Measurements from ENCODE around the gene OSBPL3. TPM values are rescaled to one million over a fixed set of nuclear protein-coding genes. Genes with fewer than 3 reads are reported as not detected.
A peak's percentile ranks its signal among the peaks of the same experiment; 100 is the strongest.

The OSBPL3 gene
- total RNA-seq, 4 donors from 2014 or later: 8.9 to 22.6 (median 13.7) TPM

DNA sequence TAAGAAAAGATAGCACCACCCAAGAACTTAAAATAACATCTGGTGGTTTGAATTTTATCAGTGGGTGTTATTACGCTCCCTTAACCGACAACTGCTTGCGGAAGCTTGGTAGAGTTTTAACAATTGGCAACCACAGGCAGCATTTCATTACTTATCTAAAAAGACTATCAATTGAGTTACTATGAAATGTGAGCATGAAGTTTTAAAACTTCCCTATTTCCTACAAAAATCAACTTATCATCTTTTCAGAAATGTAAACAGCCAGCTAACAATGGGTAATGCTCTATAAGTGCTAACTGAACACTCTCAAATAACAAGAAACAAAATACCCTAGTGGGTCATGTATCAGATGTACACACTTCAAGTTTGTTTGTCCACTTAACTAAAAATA lies 68.8 kb downstream of the OSBPL3 start:
- no peak overlapping the region for H3K4me3 ChIP-seq
- intact Hi-C loops (cut with DNase I): no loop called here
- H3K36me3 ChIP-seq: no peaks in the 10 kb centered on the region
- no peak overlapping the region for H3K27ac ChIP-seq
- H3K4me1 ChIP-seq: peaks cover 0 to 13% (median 13%) of the 10 kb centered on the region in 3 donors
- no peaks in the 10 kb centered on the region for H3K27me3 ChIP-seq
- 73 to 87% methylated on average over 3 of the region's 3 CpGs for WGBS, 2 donors
- no peak for TF ChIP-seq POLR2A (IDR thresholded peaks at IDR 0.05)
- TF ChIP-seq, protein P1, sequence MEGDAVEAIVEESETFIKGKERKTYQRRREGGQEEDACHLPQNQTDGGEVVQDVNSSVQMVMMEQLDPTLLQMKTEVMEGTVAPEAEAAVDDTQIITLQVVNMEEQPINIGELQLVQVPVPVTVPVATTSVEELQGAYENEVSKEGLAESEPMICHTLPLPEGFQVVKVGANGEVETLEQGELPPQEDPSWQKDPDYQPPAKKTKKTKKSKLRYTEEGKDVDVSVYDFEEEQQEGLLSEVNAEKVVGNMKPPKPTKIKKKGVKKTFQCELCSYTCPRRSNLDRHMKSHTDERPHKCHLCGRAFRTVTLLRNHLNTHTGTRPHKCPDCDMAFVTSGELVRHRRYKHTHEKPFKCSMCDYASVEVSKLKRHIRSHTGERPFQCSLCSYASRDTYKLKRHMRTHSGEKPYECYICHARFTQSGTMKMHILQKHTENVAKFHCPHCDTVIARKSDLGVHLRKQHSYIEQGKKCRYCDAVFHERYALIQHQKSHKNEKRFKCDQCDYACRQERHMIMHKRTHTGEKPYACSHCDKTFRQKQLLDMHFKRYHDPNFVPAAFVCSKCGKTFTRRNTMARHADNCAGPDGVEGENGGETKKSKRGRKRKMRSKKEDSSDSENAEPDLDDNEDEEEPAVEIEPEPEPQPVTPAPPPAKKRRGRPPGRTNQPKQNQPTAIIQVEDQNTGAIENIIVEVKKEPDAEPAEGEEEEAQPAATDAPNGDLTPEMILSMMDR (IDR thresholded peaks at IDR 0.05): no peak
- DNase-seq: no peak
- no peaks in the 10 kb centered on the region for H3K9me3 ChIP-seq

DNA sequence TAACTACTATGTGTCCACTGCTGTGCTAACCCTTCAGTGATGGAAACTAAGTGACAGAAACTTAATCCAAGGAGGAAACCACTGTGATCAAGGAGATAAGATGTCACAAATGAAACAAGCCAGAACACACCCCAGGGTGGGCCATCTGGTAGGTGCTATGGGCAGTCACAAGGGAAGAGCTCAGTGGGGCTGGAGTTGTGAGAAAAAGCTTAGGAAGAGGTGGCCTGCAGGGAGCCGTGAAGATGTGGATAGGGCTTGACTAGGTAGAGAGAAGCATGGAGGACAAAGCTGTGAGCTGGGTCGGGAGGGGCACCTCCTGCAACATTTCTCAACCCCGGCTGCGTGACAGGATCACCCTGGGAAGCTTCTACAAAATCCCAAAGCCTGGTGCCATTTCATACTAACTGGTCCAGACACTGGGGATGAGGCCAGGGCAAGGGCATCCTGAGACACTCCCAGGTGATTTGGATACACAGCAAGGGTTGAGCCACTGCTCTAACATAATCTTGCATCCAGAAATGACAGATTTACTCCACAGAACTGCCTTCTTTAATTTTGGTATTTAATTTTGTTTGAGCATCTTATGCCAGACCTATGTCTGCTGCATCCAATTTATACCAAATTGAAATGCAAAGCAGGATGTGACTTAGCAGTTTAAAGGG lies 69.3 kb downstream of the OSBPL3 start:
- no peak overlapping the region for H3K27ac ChIP-seq
- intact Hi-C loops (cut with DNase I): no loop called here
- H3K27me3 ChIP-seq: no peaks in the 10 kb centered on the region
- peaks cover 0 to 13% (median 13%) of the 10 kb centered on the region in 3 donors for H3K4me1 ChIP-seq
- H3K9me3 ChIP-seq: no peaks in the 10 kb centered on the region
- no peak for DNase-seq
- 76 to 86% methylated on average over 4 of the region's 4 CpGs for WGBS, 2 donors
- H3K36me3 ChIP-seq: no peaks in the 10 kb centered on the region
- no peak for TF ChIP-seq POLR2A (IDR thresholded peaks at IDR 0.05)
- TF ChIP-seq, protein P1 (IDR thresholded peaks at IDR 0.05): no peak
- H3K4me3 ChIP-seq: no peak overlapping the region

DNA sequence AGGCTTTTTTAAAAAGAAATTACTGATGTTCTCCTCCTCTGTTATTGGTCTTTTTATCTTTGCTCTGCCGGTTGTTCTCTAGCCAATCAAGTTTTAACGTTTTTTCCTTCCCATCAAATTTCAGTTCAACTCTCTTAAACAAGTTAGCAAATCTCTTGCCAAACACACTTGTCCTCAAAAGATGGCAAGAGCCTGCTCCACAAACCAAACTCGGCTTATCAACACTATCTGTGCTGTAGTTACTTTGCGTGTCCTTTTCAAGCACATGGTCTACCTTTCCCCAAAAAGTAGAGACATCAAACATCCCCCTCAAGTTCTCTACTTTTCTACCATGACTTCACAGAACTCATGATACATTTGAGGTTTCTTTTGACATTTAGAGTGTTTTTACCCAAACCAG lies 71.3 kb downstream of the OSBPL3 start:
- no peak overlapping the region for H3K27ac ChIP-seq
- H3K4me1 ChIP-seq: peaks cover 0 to 24% (median 20%) of the 10 kb centered on the region in 3 donors
- H3K4me3 ChIP-seq: no peak overlapping the region
- no peaks in the 10 kb centered on the region for H3K9me3 ChIP-seq
- no peaks in the 10 kb centered on the region for H3K36me3 ChIP-seq
- intact Hi-C loops (cut with DNase I): no loop called here
- no peak for DNase-seq
- no peak for TF ChIP-seq POLR2A (IDR thresholded peaks at IDR 0.05)
- TF ChIP-seq, protein P1 (IDR thresholded peaks at IDR 0.05): no peak
- WGBS, 2 donors: 75 to 84% methylated on average over 4 of the region's 4 CpGs
- H3K27me3 ChIP-seq: no peaks in the 10 kb centered on the region

DNA sequence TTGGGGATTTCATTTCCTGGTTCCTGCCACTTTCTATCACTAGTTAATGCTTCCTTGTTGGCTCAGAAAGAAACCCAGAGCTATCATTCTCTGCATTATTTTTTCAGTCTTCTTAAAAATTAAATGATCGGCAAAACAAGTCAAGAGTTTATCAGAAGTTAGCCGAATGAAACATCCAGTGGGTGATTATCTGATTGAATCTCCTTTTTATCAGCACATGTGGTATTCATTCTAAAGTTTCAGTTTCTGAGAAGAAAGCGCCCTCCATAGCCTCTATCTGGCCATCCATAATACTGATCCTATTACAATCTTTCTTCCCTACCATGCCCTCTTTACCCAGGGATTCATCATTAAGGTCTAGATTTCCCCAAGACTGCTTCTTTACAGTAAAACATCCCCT lies 71.8 kb downstream of the OSBPL3 start:
- peaks cover 0 to 24% (median 20%) of the 10 kb centered on the region in 3 donors for H3K4me1 ChIP-seq
- TF ChIP-seq POLR2A (IDR thresholded peaks at IDR 0.05): no peak
- TF ChIP-seq, protein P1 (IDR thresholded peaks at IDR 0.05): no peak

DNA sequence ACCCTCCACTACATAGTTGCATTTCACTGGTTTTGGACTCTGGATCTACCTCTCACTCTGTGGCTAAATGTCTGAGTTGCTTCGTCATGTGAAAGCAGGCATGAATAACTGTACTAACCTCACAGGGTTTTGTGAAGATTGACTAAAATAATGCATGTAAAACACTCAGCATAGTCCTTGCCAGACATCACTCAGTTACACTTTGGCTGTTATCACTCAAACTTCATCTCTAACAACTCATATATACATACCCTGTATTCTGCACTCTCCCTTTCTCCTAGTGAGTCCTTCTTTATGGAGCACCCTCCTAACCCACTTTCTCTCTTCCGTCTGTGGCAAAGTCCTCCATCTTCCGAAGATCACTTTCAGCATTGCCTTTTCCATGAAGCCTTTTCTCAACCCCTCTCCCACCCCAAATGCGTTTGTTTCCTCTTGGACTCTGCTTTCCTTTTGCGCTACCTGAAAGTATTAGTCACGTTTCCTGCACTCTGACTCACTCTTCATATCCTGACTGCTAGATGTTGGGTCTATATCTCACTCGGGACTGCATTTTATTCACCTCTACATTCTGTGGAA lies 72.6 kb downstream of the OSBPL3 start:
- peak overlapping the region in 1 of 4 donors; percentile 1 for H3K4me3 ChIP-seq
- peak overlapping the region in 2 of 4 donors; percentile 1 to 67 for H3K27ac ChIP-seq
- intact Hi-C loops (cut with DNase I): no loop called here
- H3K27me3 ChIP-seq: no peaks in the 10 kb centered on the region
- no peaks in the 10 kb centered on the region for H3K9me3 ChIP-seq
- 24 to 44% methylated on average over 7 of the region's 7 CpGs for WGBS, 2 donors
- H3K4me1 ChIP-seq: peaks cover 0 to 24% (median 20%) of the 10 kb centered on the region in 3 donors
- no peak for DNase-seq
- no peak for TF ChIP-seq POLR2A (IDR thresholded peaks at IDR 0.05)
- TF ChIP-seq, protein P1 (IDR thresholded peaks at IDR 0.05): no peak
- no peaks in the 10 kb centered on the region for H3K36me3 ChIP-seq

More for the DNA sequence above, 71.8 kb downstream of the OSBPL3 start:
- Histone ChIP-seq H3K4me3 (no peak overlapping the region), H3K9me3 (no peaks in the 10 kb centered on the region), H3K27ac (peak overlapping the region in 2 of 4 donors; percentile 1 to 67), H3K27me3 (no peaks in the 10 kb centered on the region), H3K36me3 (no peaks in the 10 kb centered on the region)
- intact Hi-C loops (cut with DNase I): no loop called here
- WGBS, 2 donors: 82 to 86% methylated on average over 3 of the region's 3 CpGs
- no peak for DNase-seq

Data from esophagus squamous epithelium (tissue), 5 donors.